OCI-M2 (cell line): ENCODE measurements around the gene TRA2B.

Source experiments
- DNase-seq: peaks from one replicate; lab custom pipeline; 2025; ENCODE audit not compliant: unreplicated experiment; lab: John Stamatoyannopoulos, UW

TRA2B gene

DNA sequence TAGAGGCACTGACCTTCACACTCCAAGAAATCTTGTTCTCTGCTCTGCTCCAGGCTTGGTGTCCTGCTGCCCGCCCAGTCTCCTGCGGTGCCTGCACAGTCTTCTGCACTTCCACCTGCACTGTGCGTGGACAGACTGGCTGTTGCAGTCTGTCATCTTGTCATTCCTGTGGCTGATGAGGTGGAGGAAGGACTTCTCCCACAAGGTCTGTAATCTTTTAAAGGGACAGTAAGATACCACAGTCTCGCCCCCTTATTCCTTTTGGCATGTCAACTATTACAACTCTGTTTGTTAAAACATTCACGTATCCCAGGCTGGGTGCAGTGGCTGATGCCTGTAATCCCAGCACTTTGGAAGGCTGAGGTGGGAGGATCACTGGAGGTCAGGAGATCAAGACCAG lies 58.9 kb downstream of the TRA2B start:
- DNase-seq = no peak

DNA sequence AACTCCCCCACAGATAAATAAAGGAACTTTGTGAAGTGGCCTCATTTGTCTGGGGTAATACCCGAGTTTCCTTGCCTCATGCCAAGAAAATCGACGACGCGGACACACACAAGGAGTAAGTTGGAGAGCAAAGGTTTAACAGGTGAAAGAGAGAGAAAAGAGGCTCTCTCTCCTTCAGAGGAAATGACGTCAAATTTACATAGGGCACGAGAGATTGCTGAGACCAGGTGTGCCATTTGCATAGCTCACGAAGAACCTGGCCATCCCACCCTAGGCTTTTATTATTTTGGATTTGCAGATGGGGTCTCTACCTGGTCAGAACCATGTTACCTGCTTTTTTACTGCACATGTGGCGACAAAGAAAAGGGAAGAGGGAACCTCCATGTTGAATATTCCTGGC lies 63.7 kb downstream of the TRA2B start:
- no peak for DNase-seq

DNA sequence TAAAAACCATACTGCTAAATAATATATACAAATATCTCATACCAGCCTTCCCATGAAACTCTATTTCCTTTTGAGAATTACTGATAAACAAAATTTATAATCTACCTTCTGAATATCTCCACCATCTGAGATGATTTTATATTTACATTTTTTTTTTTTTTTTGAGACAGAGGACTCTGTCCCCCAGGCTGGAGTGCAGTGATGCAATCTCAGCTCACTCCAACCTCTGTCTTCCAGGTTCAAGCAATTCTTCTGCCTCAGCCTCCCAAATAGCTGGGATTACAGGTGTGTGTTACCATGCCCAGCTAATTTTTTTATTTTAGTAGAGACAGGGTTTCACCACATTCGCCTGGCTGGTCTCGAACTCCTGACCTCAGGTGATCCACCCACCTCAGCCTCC lies 70.2 kb downstream of the TRA2B start:
- no peak for DNase-seq

DNA sequence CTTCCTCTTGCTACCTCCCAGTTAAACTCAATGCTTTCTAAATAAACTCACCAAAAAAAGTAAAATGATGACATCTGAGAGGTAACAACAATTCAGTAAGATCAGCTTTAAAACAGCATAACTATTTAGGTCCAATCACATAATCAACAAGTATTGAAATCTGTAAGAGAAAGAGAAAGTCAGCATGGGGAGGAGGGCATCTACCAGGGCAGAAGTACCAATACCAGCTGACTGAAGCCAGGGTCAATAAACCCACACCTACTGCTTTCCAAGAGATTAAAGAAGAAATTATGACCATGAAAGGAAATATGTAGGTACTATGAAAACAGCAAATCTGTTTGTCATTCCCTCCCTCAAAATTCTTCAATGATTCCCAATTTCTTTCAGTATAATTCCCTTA lies 70.8 kb downstream of the TRA2B start:
- no peak for DNase-seq

DNA sequence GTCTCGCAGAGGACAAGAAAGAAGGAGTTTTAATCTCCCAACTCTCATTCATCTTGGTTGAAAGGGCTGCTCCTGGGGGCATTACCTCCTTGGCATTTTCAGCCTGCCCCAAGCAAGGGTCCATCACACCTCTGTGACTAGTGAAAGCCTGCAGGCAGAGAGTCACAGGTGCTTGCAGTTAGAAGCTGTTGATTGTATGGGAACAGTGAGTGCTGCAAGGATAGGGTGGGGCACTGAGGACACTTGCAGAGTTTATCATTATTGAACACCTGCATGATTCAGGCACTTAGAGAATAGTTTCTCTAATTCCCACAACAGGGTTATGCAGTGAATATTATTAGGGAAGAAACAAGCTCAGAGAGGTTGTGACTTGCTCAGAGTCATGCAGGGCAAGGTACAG lies 71.3 kb downstream of the TRA2B start:
- no peak for DNase-seq
